ENCODE results near the gene ATXN1.

Gene ATXN1

GRCh38 chr6:16749516-16750485, 11.5 kb downstream of the ATXN1 start:
- TF ChIP-seq CTCF (IDR thresholded peaks at IDR 0.05; ENCODE audit: low read depth, low read length): no peak
- no peak overlapping the region for H3K4me3 ChIP-seq (ENCODE audit: low read depth, low read length)

GRCh38 chr6:16748025-16748319, 13.3 kb downstream of the ATXN1 start:
- TF ChIP-seq CTCF (IDR thresholded peaks at IDR 0.05; ENCODE audit: low read depth, low read length): no peak
- no peak overlapping the region for H3K4me3 ChIP-seq (ENCODE audit: low read depth, low read length)

GRCh38 chr6:16747232-16748024, 13.8 kb downstream of the ATXN1 start:
- TF ChIP-seq CTCF (IDR thresholded peaks at IDR 0.05; ENCODE audit: low read depth, low read length): no peak
- H3K4me3 ChIP-seq (ENCODE audit: low read depth, low read length): no peak overlapping the region

GRCh38 chr6:16746812-16747211, 14.4 kb downstream of the ATXN1 start:
- no peak overlapping the region for H3K4me3 ChIP-seq (ENCODE audit: low read depth, low read length)
- TF ChIP-seq CTCF (IDR thresholded peaks at IDR 0.05; ENCODE audit: low read depth, low read length): no peak

- no peak overlapping the region for H3K4me3 ChIP-seq (ENCODE audit: low read depth, low read length)
- TF ChIP-seq CTCF (IDR thresholded peaks at IDR 0.05; ENCODE audit: low read depth, low read length): no peak
These were observed 14.9 kb downstream of the ATXN1 start for GRCh38 chr6:16746401-16746800.

GRCh38 chr6:16743664-16744210, 17.5 kb downstream of the ATXN1 start:
- H3K4me3 ChIP-seq (ENCODE audit: low read depth, low read length): no peak overlapping the region
- no peak for TF ChIP-seq CTCF (IDR thresholded peaks at IDR 0.05; ENCODE audit: low read depth, low read length)
